ENCODE data around the gene SEPTIN2. TPM values are rescaled to one million over a fixed set of nuclear protein-coding genes. Genes with fewer than 3 reads are reported as not detected.

Gene SEPTIN2
- total and polyA plus RNA-seq, 11 donors: 91.2 to 237 (median 199) TPM

DNA sequence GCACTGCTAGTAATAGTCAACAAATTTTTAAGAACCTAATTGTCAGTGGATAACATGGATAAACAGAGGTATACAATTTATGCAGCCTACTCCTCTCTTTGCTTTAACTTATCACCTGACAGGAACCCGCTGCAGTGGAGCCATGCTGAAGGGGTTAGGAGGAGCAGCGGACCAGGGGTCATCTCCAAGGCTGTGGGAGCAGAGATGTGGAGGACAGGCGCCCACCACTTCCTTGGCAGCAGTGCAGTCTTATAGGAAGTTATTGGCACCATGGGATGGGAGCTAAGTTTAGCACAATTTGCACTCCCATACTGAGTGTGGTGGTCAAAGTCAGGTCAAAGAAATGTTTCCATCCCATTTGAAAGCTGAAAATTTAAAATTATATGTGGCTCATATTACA is 35.9 kb upstream of the SEPTIN2 start:
- 56 to 72% (median 69%) methylated on average over 3 of the region's 3 CpGs for whole genome bisulfite sequencing, 4 donors
- peak in 2 of 4 donors; percentile 49 to 58 for ATAC-seq
- H3K4me3 ChIP-seq: no peak overlapping the region
- DNase-seq: no peak
- H3K27me3 ChIP-seq: no peaks in the 10 kb centered on the region
- H3K4me1 ChIP-seq: peaks cover 0 to 14% (median 5%) of the 10 kb centered on the region in 12 donors
- peaks cover 0 to under 1% (median 0%) of the 10 kb centered on the region in 9 donors for H3K36me3 ChIP-seq
- no peak overlapping the region for H3K27ac ChIP-seq
- TF ChIP-seq CTCF (IDR thresholded peaks at IDR 0.05) (no peak), POLR2A (IDR thresholded peaks at IDR 0.05) (no peak)
- intact Hi-C loops (cut with DNase I): no loop called here
- peaks cover 0 to 9% (median 0%) of the 10 kb centered on the region in 12 donors for H3K9me3 ChIP-seq

DNA sequence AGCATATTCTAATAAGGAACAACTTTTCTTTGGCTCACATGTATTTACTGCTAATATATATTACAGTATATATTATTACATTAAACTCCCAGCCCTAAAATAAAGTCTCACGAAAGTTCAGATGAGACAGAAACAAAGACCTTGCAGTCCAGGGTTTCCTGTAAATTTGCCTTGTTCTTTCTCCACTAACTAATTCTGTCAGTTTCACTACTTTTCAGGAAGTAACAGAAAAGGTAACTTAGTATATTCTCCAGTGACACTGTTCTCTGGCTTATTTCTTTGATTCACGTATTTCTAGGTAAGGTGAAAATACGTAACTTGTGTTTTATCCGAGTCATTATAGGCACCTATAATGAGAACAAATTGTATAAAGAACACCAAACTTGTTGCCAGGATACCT is 35.4 kb upstream of the SEPTIN2 start:
- no peak for ATAC-seq
- Histone ChIP-seq H3K27ac (no peak overlapping the region), H3K4me1 (peaks cover 0 to 14% (median 5%) of the 10 kb centered on the region in 12 donors), H3K27me3 (no peaks in the 10 kb centered on the region), H3K4me3 (no peak overlapping the region), H3K36me3 (peaks cover 0 to 5% (median 0%) of the 10 kb centered on the region in 9 donors), H3K9me3 (peaks cover 0 to 5% (median 0%) of the 10 kb centered on the region in 12 donors)
- no peak for DNase-seq
- WGBS, 4 donors: 80 to 92% (median 89%) methylated on average over 4 of the region's 4 CpGs
- intact Hi-C loops (cut with DNase I): no loop called here
- TF ChIP-seq POLR2A (IDR thresholded peaks at IDR 0.05): no peak
- TF ChIP-seq CTCF (IDR thresholded peaks at IDR 0.05): no peak

DNA sequence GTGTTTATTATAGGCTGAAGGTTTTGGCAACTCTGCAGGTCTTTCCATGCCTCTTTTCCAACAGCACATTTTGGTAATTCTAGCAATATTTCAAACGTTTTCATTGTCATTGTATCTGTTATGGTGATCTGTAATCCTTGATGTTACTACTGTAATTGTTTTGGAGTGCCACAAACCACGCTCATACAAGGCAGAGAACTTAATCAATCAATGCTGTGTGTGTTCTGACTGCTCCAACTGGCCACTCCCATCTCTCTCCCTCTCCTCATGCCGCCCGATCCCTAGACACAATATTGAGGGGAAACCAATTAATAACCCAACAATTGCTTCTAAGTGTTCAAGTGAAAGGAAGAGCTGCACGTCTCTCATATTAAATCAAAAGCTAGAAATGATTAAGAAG is 33.2 kb upstream of the SEPTIN2 start:
- Histone ChIP-seq H3K27me3 (no peaks in the 10 kb centered on the region), H3K4me3 (no peak overlapping the region), H3K4me1 (peaks cover 0 to 14% (median 6%) of the 10 kb centered on the region in 12 donors), H3K36me3 (peaks cover 0 to 5% (median 0%) of the 10 kb centered on the region in 9 donors), H3K9me3 (no peaks in the 10 kb centered on the region), H3K27ac (no peak overlapping the region)
- intact Hi-C loops (cut with DNase I): no loop called here
- no peak for DNase-seq
- ATAC-seq: no peak
- WGBS, 4 donors: 73 to 80% (median 76%) methylated on average over 5 of the region's 5 CpGs
- TF ChIP-seq CTCF (IDR thresholded peaks at IDR 0.05) (no peak), POLR2A (IDR thresholded peaks at IDR 0.05) (no peak)

GRCh38 chr2:241285596-241285995 is 30.1 kb upstream of the SEPTIN2 start:
- ATAC-seq (no peak), DNase-seq (no peak)
- no peaks in the 10 kb centered on the region for H3K27me3 ChIP-seq
- peaks cover 0 to 28% (median 14%) of the 10 kb centered on the region in 12 donors for H3K4me1 ChIP-seq
- intact Hi-C loops (cut with DNase I): no loop called here
- no peak overlapping the region for H3K27ac ChIP-seq
- WGBS, 4 donors: 88 to 100% (median 95%) methylated on average over 1 of the region's 1 CpG
- H3K36me3 ChIP-seq: peaks cover 0 to 5% (median 0%) of the 10 kb centered on the region in 9 donors
- TF ChIP-seq CTCF (IDR thresholded peaks at IDR 0.05) (no peak), POLR2A (IDR thresholded peaks at IDR 0.05) (no peak)
- no peaks in the 10 kb centered on the region for H3K9me3 ChIP-seq
- no peak overlapping the region for H3K4me3 ChIP-seq

Data from heart left ventricle (tissue), 16 donors.